A549 (cell line): ENCODE measurements around the gene OLFM1. TPM values are rescaled to one million over a fixed set of nuclear protein-coding genes. Genes with fewer than 3 reads are reported as not detected.

Experiments
- ATAC-seq, 2 experiments: fragments of 200-7000 bp in 1 of 2; fragments of >200 bp in 1 of 2; cut with Nextera tagmentation in 1 of 2; cut with Tn5 transposase in 1 of 2; 3 replicates each; pipeline versions ENCODE4 v1.8.0 to v1.9.1; 2018 to 2020; ENCODE audit warnings: mild to moderate bottlenecking in 1 of 2, moderate library complexity in 1 of 2
- CTCF ChIA-PET: fragments of 300-600 bp; sonication (Branson Sonifier 250); formaldehyde crosslinking; extraction: SDS; loops from one replicate; lab custom pipeline; 2021; ENCODE audit warnings: antibody characterized with exemption, inconsistent platforms; lab: Yijun Ruan, JAX
- POLR2A ChIA-PET: fragments of 350-600 bp; formaldehyde crosslinking; extraction: SDS; loops from one replicate; lab custom pipeline; 2021; ENCODE audit warnings: antibody characterized with exemption, inconsistent platforms; lab: Yijun Ruan, JAX
- DNase-seq, 2 experiments: peaks; one replicate each; pipeline versions ENCODE4 v3.0.0 to v3.0.0-alpha.2; 2011 to 2016; ENCODE audit warnings: low read depth in 1 of 2, low spot score in 1 of 2
- FAIRE-seq: peaks from 2 replicates; lab custom pipeline; 2011; peaks lifted over from hg19 to GRCh38; lab: Jason Lieb, UNC
- H3K27ac ChIP-seq, 2 experiments: fragments of >200 bp; sonication (Bioruptor Twin); formaldehyde crosslinking; 3 replicates each; pipeline ENCODE4 v1.5.1; 2016 to 2017
- H3K4me1 ChIP-seq: fragments of >200 bp; sonication (Bioruptor Twin); formaldehyde crosslinking; 3 replicates; pipeline ENCODE4 v1.6.1; 2016
- H3K4me2 ChIP-seq: fragments of >200 bp; sonication (Bioruptor Twin); formaldehyde crosslinking; 3 replicates; pipeline ENCODE4 v1.6.1; 2016
- H3K4me3 ChIP-seq: fragments of >200 bp; sonication (Bioruptor Twin); formaldehyde crosslinking; 3 replicates; pipeline ENCODE4 v1.5.1; 2016
- H3K9me3 ChIP-seq: fragments of >200 bp; sonication (Bioruptor Twin); formaldehyde crosslinking; 3 replicates; pipeline ENCODE4 v1.6.1; 2016
- CBX8 ChIP-seq: fragments of 200-600 bp; sonication (generic); IDR thresholded peaks from 2 replicates; pipeline ENCODE4 v1.6.1; 2016
- CHD2 ChIP-seq: fragments of 150-350 bp; IDR thresholded peaks from 2 replicates; pipeline ENCODE4 v1.6.1; 2014; ENCODE audit warnings: low read length; ENCODE audit not compliant: partially characterized antibody
- EHMT2 ChIP-seq: fragments of 200-600 bp; sonication (generic); IDR thresholded peaks from 2 replicates; pipeline ENCODE4 v1.6.1; 2016; ENCODE audit warnings: antibody characterized with exemption, low read depth, mild to moderate bottlenecking, moderate library complexity
- EP300 ChIP-seq, 2 experiments: fragments of >200 bp; sonication (Bioruptor Twin); formaldehyde crosslinking; IDR thresholded peaks; 2 replicates in 1 of 2; 3 replicates in 1 of 2; pipeline ENCODE4 v1.6.1; 2016 to 2017
- FOSB ChIP-seq: fragments of 250-450 bp; sonication (Bioruptor Pico); IDR thresholded peaks from 2 replicates; pipeline ENCODE4 v1.5.0; 2020; ENCODE audit warnings: mild to moderate bottlenecking, moderate library complexity
- FOXS1 ChIP-seq: fragments of 250-450 bp; sonication (Bioruptor Pico); IDR thresholded peaks from 2 replicates; pipeline ENCODE4 v1.5.0; 2020; ENCODE audit warnings: mild to moderate bottlenecking, moderate library complexity
- HEYL ChIP-seq: fragments of 250-450 bp; sonication (Bioruptor Pico); IDR thresholded peaks from 2 replicates; pipeline ENCODE4 v1.8.0; 2021; ENCODE audit warnings: mild to moderate bottlenecking, moderate library complexity
- JUN ChIP-seq, 2 experiments: fragments of >200 bp; sonication (Bioruptor Twin); formaldehyde crosslinking; IDR thresholded peaks; 2 replicates in 1 of 2; 3 replicates in 1 of 2; pipeline ENCODE4 v1.6.1; 2016 to 2017
- MAZ ChIP-seq: fragments of 150-350 bp; IDR thresholded peaks from 2 replicates; pipeline ENCODE4 v1.6.1; 2014; ENCODE audit warnings: antibody characterized with exemption, low read depth, low read length, borderline replicate concordance
- MYC ChIP-seq: IDR thresholded peaks from 2 replicates; pipeline ENCODE4 v1.6.1; 2012; ENCODE audit warnings: mild to moderate bottlenecking, inconsistent platforms, low read length, improper control_type of control experiment, borderline replicate concordance
- NPAS2 ChIP-seq: fragments of 250-450 bp; sonication (Bioruptor Pico); IDR thresholded peaks from 2 replicates; pipeline ENCODE4 v1.8.0; 2022; ENCODE audit warnings: mild to moderate bottlenecking, moderate library complexity, borderline replicate concordance
- RAD21 ChIP-seq, 2 experiments: fragments of >200 bp in 1 of 2; sonication (Bioruptor Twin) in 1 of 2; formaldehyde crosslinking in 1 of 2; IDR thresholded peaks in 1 of 2; conservative IDR thresholded peaks in 1 of 2; 2 replicates in 1 of 2; 3 replicates in 1 of 2; pipeline ENCODE4 v1.6.1; 2012 to 2018; ENCODE audit warnings: inconsistent platforms in 1 of 2
- RARB ChIP-seq: fragments of 250-450 bp; sonication (Bioruptor Pico); IDR thresholded peaks from 2 replicates; pipeline ENCODE4 v1.8.0; 2021; ENCODE audit warnings: mild to moderate bottlenecking, moderate library complexity
- RCOR1 ChIP-seq: fragments of 150-350 bp; IDR thresholded peaks from 2 replicates; pipeline ENCODE4 v1.6.1; 2014; ENCODE audit warnings: antibody characterized with exemption, low read length, low read depth
- RNF2 ChIP-seq: fragments of 200-600 bp; sonication (generic); IDR thresholded peaks from 2 replicates; pipeline ENCODE4 v1.6.1; 2016; ENCODE audit warnings: low read depth, mild to moderate bottlenecking, antibody characterized with exemption, moderate library complexity, borderline replicate concordance
- SMC3 ChIP-seq: fragments of >200 bp; sonication (Bioruptor Twin); formaldehyde crosslinking; IDR thresholded peaks from 3 replicates; pipeline ENCODE4 v1.6.1; 2018; ENCODE audit warnings: inconsistent platforms
- SREBF2 ChIP-seq: fragments of 450-650 bp; IDR thresholded peaks from 2 replicates; pipeline ENCODE4 v1.6.1; 2014; ENCODE audit warnings: mild to moderate bottlenecking, moderate library complexity
- TFCP2L1 ChIP-seq: fragments of 250-450 bp; sonication (Bioruptor Pico); IDR thresholded peaks from 2 replicates; pipeline ENCODE4 v1.5.0; 2021; ENCODE audit warnings: mild to moderate bottlenecking
- TP53 ChIP-seq: fragments of 250-450 bp; sonication (Bioruptor Pico); IDR thresholded peaks from 2 replicates; pipeline ENCODE4 v1.5.0; 2021; ENCODE audit warnings: mild to moderate bottlenecking, moderate library complexity
- ZNF302 ChIP-seq: fragments of 250-450 bp; sonication (Bioruptor Pico); IDR thresholded peaks from 2 replicates; pipeline ENCODE4 v1.9.0; 2021; ENCODE audit warnings: inconsistent platforms, mild to moderate bottlenecking, moderate library complexity
- WGBS: methylation state at CpG from one replicate; pipeline ENCODE4 v1.1.6; 2017; ENCODE audit errors: missing lambda C conversion rate; 5-methylcytosine and 5-hydroxymethylcytosine counted together
- polyA plus RNA-seq, 4 experiments: library from polyadenylated mRNA; depleted of rRNA in 3 of 4; stranded (reverse); fragments of >200 nt; fragmentation: RNase III in 1 of 4; extraction: RNeasy Plus Mini Kit Qiagen cat#74134 plus additional on column Dnase treatment in 1 of 4; gene quantifications; 2 replicates in 3 of 4; 3 replicates in 1 of 4; pipeline ENCODE4 v1.2.3, GENCODE V29; 2011 to 2017
- TF ChIP-seq, protein P1 (sequence below): fragments of 200-600 bp; sonication (generic); IDR thresholded peaks from 2 replicates; pipeline ENCODE4 v1.6.1; 2016; ENCODE audit warnings: antibody characterized with exemption, mild to moderate bottlenecking, moderate library complexity
- TF ChIP-seq, protein P2 (sequence below): IDR thresholded peaks from 2 replicates; pipeline ENCODE4 v1.6.1; 2012; ENCODE audit warnings: low read depth, borderline replicate concordance
- TF ChIP-seq, protein P3 (sequence below): fragments of >200 bp; sonication (Bioruptor Twin); formaldehyde crosslinking; IDR thresholded peaks from 3 replicates; pipeline ENCODE4 v1.6.1; 2016
- TF ChIP-seq, protein P4 (sequence below): IDR thresholded peaks from 2 replicates; pipeline ENCODE4 v1.6.1; 2012
- TF ChIP-seq, protein P5 (sequence below): fragments of 250-450 bp; sonication (Bioruptor Pico); IDR thresholded peaks from 2 replicates; pipeline ENCODE4 v1.5.0; 2021; ENCODE audit warnings: mild to moderate bottlenecking, moderate library complexity, borderline replicate concordance

Gene OLFM1
- polyA plus RNA-seq, 2 of the 4 experiments (the other 2 are of a cell fraction) = 2.7 to 10.5 TPM

DNA sequence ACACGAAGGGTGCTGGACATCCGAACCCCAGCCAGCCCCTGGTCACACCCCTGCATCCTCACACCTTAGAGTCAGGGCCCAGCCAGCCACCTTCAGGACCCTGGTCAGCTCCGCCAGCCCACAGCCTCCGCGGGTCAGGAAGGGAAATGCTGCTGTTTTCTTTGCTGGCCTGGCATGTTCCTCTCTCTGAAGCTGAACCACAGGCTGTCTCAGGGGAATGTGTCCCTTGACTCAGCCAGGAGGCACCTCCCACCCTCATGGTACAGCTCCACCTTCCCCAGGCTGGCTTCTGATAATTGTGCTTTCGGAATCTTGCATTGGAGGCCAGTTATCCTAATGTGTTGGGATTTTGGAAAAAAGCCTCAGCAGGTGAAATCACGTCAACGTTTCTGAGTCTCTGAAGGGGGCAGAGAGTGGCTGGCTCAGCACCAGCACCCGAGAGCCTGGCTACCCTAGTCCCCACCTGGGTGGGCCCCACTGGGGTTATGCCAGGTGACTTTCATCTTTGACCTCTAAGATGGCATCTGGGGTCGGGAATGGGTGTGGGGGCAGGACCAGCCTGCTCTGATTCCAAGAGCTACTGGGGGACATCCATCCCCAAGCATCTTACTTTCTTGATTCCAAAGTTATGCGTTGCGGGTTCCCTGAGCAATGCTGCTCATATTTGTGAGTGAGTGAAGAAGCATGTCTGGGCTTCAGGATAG, 9.8 kb upstream of the OLFM1 start:
- ATAC-seq (peak; percentile 36 to 41; a peak in 3 of 6 replicates), FAIRE-seq (no peak), DNase-seq (peak in 1 of 2 experiments; percentile 49)

DNA sequence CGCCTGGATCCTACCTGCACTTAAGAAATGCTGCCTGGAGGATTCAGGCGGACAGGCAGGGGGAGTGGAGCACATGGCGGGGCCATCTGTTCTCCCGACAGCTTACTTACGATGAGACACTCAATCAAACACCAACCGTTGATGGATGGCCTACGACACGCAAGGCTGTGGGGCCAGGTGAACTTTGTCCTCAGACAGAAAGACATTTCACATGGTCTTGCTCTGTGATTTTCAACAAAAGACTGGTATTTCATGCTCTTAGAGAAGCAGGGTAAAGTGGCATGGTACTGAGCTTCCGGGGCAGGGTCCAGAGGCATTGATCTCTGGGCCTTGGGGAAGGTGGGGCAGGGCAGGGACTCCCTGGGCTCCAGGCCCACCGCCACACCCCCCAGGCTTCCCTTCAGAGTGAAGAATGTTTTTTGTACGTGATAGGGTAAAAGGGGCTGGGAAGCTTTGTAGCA, 9.1 kb upstream of the OLFM1 start:
- CTCF ChIA-PET = interaction anchor here (0.7 to 18.8 kb wide), 5 partner anchors 8 to 334 kb away, joined by 3 to 414 read pairs (median 40); partner anchors contain the start of gene OLFM1
- FAIRE-seq = no peak

More for the DNA sequence above, 9.8 kb upstream of the OLFM1 start:
- TF ChIP-seq, protein P1, sequence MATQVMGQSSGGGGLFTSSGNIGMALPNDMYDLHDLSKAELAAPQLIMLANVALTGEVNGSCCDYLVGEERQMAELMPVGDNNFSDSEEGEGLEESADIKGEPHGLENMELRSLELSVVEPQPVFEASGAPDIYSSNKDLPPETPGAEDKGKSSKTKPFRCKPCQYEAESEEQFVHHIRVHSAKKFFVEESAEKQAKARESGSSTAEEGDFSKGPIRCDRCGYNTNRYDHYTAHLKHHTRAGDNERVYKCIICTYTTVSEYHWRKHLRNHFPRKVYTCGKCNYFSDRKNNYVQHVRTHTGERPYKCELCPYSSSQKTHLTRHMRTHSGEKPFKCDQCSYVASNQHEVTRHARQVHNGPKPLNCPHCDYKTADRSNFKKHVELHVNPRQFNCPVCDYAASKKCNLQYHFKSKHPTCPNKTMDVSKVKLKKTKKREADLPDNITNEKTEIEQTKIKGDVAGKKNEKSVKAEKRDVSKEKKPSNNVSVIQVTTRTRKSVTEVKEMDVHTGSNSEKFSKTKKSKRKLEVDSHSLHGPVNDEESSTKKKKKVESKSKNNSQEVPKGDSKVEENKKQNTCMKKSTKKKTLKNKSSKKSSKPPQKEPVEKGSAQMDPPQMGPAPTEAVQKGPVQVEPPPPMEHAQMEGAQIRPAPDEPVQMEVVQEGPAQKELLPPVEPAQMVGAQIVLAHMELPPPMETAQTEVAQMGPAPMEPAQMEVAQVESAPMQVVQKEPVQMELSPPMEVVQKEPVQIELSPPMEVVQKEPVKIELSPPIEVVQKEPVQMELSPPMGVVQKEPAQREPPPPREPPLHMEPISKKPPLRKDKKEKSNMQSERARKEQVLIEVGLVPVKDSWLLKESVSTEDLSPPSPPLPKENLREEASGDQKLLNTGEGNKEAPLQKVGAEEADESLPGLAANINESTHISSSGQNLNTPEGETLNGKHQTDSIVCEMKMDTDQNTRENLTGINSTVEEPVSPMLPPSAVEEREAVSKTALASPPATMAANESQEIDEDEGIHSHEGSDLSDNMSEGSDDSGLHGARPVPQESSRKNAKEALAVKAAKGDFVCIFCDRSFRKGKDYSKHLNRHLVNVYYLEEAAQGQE = peak; percentile 85
- no peak for TF ChIP-seq ZNF302 (CRISPR knock-in tag)
- POLR2A ChIA-PET = no interaction called here
- no peaks in the 10 kb centered on the region for H3K9me3 ChIP-seq
- H3K27ac ChIP-seq = no peak overlapping the region
- WGBS = 45% methylated on average over 9 of the region's 12 CpGs
- CTCF ChIA-PET = interaction anchor here (0.7 to 18.8 kb wide), 4 partner anchors 8 to 334 kb away, joined by 3 to 414 read pairs (median 118); partner anchors contain the start of gene OLFM1
- no peaks in the 10 kb centered on the region for H3K4me1 ChIP-seq
- H3K4me3 ChIP-seq = no peak overlapping the region
- H3K4me2 ChIP-seq = no peak overlapping the region

DNA sequence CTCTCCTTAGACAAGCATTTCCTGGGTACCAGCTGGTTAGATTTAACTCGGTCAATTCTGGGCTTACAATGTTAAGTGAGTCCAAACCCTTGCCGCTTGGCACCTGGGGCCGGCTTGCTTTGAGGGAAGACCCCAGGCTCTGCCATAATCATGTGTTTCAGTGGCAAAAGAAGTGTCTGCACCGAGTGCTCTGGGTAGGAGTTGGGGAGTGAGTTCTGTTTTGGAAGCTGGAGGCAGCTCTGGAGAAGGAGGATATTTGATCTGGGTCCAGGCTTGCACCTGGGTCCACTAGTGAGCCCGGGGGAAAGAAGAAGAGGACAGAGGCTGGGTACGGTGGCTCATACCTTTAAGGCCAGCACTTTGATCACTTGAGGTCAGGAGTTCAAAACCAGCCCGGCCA, 8.4 kb upstream of the OLFM1 start:
- H3K4me2 ChIP-seq = no peak overlapping the region
- no peaks in the 10 kb centered on the region for H3K9me3 ChIP-seq
- CTCF ChIA-PET = interaction anchor here (2.2 to 18.8 kb wide), 4 partner anchors 8 to 333 kb away, joined by 5 to 414 read pairs (median 118); partner anchors contain the start of gene OLFM1
- DNase-seq = no peak
- WGBS = 25% methylated on average over 7 of the region's 7 CpGs
- no peaks in the 10 kb centered on the region for H3K4me1 ChIP-seq
- no peak for ATAC-seq
- FAIRE-seq = no peak
- no peak overlapping the region for H3K27ac ChIP-seq
- POLR2A ChIA-PET = interaction anchor here (0.5 kb wide), 1 partner anchor 1402 kb away, joined by 4 read pairs; no protein-coding TSS in a partner anchor
- H3K4me3 ChIP-seq = no peak overlapping the region
- TF ChIP-seq TFCP2L1 (CRISPR knock-in tag) (no peak), NPAS2 (CRISPR knock-in tag) (no peak), TP53 (CRISPR knock-in tag) (no peak), JUN (IDR thresholded peaks at IDR 0.05) (no peak), MYC (no peak), EP300 (IDR thresholded peaks at IDR 0.05) (no peak), SREBF2 (no peak), FOXS1 (no peak), RARB (CRISPR knock-in tag) (no peak), RNF2 (no peak), FOSB (no peak), CHD2 (no peak)
- TF ChIP-seq, protein P2, sequence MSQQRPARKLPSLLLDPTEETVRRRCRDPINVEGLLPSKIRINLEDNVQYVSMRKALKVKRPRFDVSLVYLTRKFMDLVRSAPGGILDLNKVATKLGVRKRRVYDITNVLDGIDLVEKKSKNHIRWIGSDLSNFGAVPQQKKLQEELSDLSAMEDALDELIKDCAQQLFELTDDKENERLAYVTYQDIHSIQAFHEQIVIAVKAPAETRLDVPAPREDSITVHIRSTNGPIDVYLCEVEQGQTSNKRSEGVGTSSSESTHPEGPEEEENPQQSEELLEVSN = no peak
- TF ChIP-seq, protein P3, sequence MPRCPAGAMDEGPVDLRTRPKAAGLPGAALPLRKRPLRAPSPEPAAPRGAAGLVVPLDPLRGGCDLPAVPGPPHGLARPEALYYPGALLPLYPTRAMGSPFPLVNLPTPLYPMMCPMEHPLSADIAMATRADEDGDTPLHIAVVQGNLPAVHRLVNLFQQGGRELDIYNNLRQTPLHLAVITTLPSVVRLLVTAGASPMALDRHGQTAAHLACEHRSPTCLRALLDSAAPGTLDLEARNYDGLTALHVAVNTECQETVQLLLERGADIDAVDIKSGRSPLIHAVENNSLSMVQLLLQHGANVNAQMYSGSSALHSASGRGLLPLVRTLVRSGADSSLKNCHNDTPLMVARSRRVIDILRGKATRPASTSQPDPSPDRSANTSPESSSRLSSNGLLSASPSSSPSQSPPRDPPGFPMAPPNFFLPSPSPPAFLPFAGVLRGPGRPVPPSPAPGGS = no peak
- TF ChIP-seq, protein P4, sequence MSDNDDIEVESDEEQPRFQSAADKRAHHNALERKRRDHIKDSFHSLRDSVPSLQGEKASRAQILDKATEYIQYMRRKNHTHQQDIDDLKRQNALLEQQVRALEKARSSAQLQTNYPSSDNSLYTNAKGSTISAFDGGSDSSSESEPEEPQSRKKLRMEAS = no peak

More for the DNA sequence above, 9.1 kb upstream of the OLFM1 start:
- Histone ChIP-seq H3K4me2 (no peak overlapping the region), H3K9me3 (no peaks in the 10 kb centered on the region), H3K27ac (no peak overlapping the region), H3K4me1 (no peaks in the 10 kb centered on the region), H3K4me3 (no peak overlapping the region)
- no peak for ATAC-seq
- POLR2A ChIA-PET = no interaction called here
- TF ChIP-seq RNF2 (no peak), EHMT2 (no peak), ZNF302 (CRISPR knock-in tag) (no peak), RAD21 (conservative IDR thresholded peaks at IDR 0.05 in 1 of 2, IDR thresholded peaks at IDR 0.05 in 1 of 2) (no peak), TFCP2L1 (CRISPR knock-in tag) (no peak), SMC3 (no peak), FOXS1 (no peak), TP53 (CRISPR knock-in tag) (no peak), CBX8 (no peak), RCOR1 (no peak), HEYL (CRISPR knock-in tag) (no peak), MAZ (no peak), RARB (CRISPR knock-in tag) (no peak), EP300 (IDR thresholded peaks at IDR 0.05) (no peak)
- TF ChIP-seq, protein P4 = no peak
- TF ChIP-seq, protein P5, sequence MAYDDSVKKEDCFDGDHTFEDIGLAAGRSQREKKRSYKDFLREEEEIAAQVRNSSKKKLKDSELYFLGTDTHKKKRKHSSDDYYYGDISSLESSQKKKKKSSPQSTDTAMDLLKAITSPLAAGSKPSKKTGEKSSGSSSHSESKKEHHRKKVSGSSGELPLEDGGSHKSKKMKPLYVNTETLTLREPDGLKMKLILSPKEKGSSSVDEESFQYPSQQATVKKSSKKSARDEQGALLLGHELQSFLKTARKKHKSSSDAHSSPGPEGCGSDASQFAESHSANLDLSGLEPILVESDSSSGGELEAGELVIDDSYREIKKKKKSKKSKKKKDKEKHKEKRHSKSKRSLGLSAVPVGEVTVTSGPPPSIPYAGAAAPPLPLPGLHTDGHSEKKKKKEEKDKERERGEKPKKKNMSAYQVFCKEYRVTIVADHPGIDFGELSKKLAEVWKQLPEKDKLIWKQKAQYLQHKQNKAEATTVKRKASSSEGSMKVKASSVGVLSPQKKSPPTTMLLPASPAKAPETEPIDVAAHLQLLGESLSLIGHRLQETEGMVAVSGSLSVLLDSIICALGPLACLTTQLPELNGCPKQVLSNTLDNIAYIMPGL (CRISPR knock-in tag) = no peak
- no peak for DNase-seq
- 64% methylated on average over 11 of the region's 11 CpGs for WGBS
